Neural cell (in vitro differentiated cells): ENCODE data around the gene GDF7.

Experiments
- EP300 ChIP-seq: fragments of 450-650 bp; conservative IDR thresholded peaks from 2 replicates; pipeline ENCODE4 v1.6.1; 2014; ENCODE audit warnings: antibody characterized with exemption, mild to moderate bottlenecking, moderate library complexity; ENCODE audit not compliant: poor library complexity, severe bottlenecking
- EZH2 ChIP-seq: fragments of 200-600, 300-800 bp; shearing (Covaris generic), sonication (generic); IDR thresholded peaks from 2 replicates; pipeline ENCODE4 v1.6.1; 2014; ENCODE audit warnings: antibody characterized with exemption, low read length, borderline replicate concordance, mild to moderate bottlenecking; ENCODE audit not compliant: insufficient read depth, poor library complexity, severe bottlenecking
- MXI1 ChIP-seq: fragments of 450-650 bp; conservative IDR thresholded peaks from 2 replicates; pipeline ENCODE4 v1.6.1; 2014; ENCODE audit warnings: antibody characterized with exemption, mild to moderate bottlenecking; ENCODE audit not compliant: poor library complexity, severe bottlenecking
- POLR2AphosphoS5 ChIP-seq: IDR thresholded peaks from 2 replicates; pipeline ENCODE4 v1.6.1; 2012
- RAD21 ChIP-seq: fragments of 450-650 bp; conservative IDR thresholded peaks from 2 replicates; pipeline ENCODE4 v1.6.1; 2014; ENCODE audit warnings: antibody characterized with exemption, mild to moderate bottlenecking, moderate library complexity
- REST ChIP-seq: IDR thresholded peaks from 2 replicates; pipeline ENCODE4 v1.6.1; 2012; ENCODE audit warnings: borderline replicate concordance
- SMC3 ChIP-seq: fragments of 450-650 bp; conservative IDR thresholded peaks from 2 replicates; pipeline ENCODE4 v1.6.1; 2014; ENCODE audit warnings: antibody characterized with exemption, mild to moderate bottlenecking, moderate library complexity; ENCODE audit not compliant: poor library complexity
- TAF1 ChIP-seq: IDR thresholded peaks from 2 replicates; pipeline ENCODE4 v1.6.1; 2012; ENCODE audit warnings: low read depth
- TF ChIP-seq, protein P1 (sequence below): fragments of 450-650 bp; IDR thresholded peaks from 2 replicates; pipeline ENCODE4 v1.5.1; 2014; ENCODE audit warnings: antibody characterized with exemption, mild to moderate bottlenecking, moderate library complexity; ENCODE audit not compliant: poor library complexity, severe bottlenecking

DNA sequence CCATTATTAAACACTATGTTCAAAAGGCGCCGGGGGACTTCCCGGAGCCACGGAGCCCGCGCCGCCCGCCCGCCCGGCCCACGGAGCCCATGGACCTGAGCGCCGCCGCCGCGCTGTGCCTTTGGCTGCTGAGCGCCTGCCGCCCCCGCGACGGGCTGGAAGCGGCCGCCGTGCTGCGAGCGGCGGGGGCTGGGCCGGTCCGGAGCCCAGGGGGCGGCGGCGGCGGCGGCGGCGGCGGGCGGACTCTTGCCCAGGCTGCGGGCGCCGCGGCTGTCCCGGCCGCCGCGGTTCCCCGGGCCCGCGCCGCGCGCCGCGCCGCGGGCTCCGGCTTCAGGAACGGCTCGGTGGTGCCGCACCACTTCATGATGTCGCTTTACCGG is 197 bp downstream of the GDF7 start:
- TF ChIP-seq RAD21 (no peak), EZH2 (no peak), SMC3 (no peak), EP300 (no peak), TAF1 (no peak), REST (no peak), MXI1 (no peak), POLR2AphosphoS5 (no peak)
- TF ChIP-seq, protein P1, sequence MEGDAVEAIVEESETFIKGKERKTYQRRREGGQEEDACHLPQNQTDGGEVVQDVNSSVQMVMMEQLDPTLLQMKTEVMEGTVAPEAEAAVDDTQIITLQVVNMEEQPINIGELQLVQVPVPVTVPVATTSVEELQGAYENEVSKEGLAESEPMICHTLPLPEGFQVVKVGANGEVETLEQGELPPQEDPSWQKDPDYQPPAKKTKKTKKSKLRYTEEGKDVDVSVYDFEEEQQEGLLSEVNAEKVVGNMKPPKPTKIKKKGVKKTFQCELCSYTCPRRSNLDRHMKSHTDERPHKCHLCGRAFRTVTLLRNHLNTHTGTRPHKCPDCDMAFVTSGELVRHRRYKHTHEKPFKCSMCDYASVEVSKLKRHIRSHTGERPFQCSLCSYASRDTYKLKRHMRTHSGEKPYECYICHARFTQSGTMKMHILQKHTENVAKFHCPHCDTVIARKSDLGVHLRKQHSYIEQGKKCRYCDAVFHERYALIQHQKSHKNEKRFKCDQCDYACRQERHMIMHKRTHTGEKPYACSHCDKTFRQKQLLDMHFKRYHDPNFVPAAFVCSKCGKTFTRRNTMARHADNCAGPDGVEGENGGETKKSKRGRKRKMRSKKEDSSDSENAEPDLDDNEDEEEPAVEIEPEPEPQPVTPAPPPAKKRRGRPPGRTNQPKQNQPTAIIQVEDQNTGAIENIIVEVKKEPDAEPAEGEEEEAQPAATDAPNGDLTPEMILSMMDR = no peak
